GM19328 (cell line): ENCODE measurements around the gene CCDC154.

Experiments
- ATAC-seq: cut with Tn5 transposase; IDR thresholded peaks from one replicate; pipeline ENCODE4 v1.9.1; 2021; ENCODE audit warnings: mild to moderate bottlenecking, moderate library complexity; ENCODE audit not compliant: unreplicated experiment

Gene CCDC154

GRCh38 chr16:1393613-1394176, 50.7 kb downstream of the CCDC154 start:
- no peak for ATAC-seq

GRCh38 chr16:1392826-1393225, 51.5 kb downstream of the CCDC154 start:
- no peak for ATAC-seq

DNA sequence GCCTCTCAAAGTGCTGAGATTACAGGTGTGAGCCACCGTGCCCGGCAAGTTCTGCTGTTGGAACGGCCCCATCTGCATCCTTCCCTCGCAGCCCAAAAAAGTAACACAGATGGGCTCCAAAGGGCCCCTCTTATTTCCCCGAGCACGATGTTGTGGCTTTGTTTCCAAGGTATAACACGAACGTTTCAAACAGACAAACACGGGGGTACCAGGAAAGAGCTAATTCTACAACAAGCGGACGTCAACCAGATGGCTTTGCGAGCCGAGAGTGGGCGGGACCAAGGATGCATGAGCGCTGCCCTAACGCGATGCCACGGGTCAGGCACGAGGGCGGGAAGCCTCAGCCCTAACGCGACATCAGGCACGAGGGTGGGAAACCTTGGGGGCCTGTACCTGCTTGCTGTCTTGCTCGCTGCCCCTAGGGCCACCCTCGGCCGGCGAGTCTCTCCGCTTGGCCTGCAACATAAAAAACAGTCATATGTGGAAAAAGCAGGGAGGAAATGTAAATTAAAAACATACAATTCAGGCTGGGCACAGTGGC, 54.0 kb downstream of the CCDC154 start:
- no peak for ATAC-seq

- no peak for ATAC-seq
Observed at GRCh38 chr16:1389762-1390161, 54.6 kb downstream of the CCDC154 start.

GRCh38 chr16:1387331-1387730, 57.0 kb downstream of the CCDC154 start:
- no peak for ATAC-seq

DNA sequence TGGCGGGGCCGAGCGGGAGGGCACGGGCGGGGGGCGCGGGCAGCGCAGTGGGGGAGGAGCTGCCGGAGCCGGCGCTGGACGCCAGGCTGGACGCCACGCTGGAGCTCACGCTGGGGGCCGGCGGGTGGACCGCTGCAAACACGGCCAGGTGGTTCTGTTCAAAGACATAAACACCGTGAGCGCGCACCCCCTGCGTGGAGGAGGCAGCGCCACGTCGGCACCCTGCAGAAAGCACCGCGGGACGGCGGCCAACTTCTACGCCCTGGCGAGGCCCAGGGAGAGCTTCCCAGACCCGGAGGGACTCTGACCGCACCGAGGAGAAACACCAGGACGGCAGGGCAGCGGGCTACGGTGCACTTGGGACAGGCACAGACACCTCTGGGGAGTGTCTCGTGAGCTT, 59.1 kb downstream of the CCDC154 start:
- ATAC-seq = no peak
